NCI-H2227 (cell line): Measurements from ENCODE around the gene FOXP1.

Experiments used
- DNase-seq: peaks from one replicate; lab custom pipeline; 2025; ENCODE audit not compliant: unreplicated experiment; lab: John Stamatoyannopoulos, UW

The FOXP1 gene

DNA sequence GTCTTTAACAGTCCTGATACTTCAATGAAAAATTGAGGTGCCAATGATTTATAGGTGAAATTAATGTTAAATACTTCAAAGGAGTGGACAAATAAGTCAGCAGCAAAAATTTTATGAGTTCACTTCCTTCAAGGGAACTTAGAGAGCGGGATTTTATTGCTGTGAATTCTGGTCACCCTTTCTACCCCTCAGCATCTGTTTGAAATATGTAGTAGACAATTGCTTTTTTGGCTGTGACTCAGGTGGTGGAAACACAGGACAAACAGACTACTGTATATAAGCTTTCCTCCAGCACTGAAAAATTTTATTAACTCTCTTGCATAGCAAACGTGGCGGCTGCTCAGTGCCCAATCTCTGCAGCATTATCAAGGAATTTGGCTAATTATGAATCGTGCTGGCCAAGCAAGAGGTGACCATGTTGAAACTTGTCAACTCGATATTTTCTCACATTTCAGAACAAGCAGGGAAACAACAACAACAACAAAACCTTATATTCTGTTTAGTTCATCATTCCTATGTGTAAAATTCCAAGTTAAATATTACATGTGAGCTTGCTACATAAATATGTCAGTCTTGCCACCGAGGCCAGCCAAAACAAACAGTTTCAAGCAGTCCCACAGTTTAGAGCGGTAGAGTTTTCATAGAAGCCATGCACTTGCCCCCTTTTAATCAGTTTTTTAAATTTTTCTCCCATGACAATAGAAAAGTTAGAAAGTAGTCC, 420.2 kb downstream of the FOXP1 start:
- no peak for DNase-seq

DNA sequence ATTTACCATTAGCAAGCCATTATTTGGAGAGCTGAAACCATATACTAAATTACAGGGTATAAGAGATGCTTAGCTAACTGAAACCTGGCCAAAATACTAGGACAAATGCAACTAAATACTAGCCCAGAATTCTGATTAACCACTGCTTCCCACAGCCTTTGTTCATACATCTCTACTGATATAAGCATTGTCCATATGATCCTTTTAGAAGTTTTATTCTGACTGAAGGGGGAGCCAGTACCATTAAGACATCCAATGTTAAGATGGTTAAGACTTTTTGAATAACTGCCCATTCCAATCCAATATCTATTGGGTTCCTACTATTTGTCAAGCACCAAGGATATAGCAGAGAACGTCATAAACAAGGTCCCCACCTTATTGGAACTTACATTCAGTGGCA, 421.3 kb downstream of the FOXP1 start:
- no peak for DNase-seq

DNA sequence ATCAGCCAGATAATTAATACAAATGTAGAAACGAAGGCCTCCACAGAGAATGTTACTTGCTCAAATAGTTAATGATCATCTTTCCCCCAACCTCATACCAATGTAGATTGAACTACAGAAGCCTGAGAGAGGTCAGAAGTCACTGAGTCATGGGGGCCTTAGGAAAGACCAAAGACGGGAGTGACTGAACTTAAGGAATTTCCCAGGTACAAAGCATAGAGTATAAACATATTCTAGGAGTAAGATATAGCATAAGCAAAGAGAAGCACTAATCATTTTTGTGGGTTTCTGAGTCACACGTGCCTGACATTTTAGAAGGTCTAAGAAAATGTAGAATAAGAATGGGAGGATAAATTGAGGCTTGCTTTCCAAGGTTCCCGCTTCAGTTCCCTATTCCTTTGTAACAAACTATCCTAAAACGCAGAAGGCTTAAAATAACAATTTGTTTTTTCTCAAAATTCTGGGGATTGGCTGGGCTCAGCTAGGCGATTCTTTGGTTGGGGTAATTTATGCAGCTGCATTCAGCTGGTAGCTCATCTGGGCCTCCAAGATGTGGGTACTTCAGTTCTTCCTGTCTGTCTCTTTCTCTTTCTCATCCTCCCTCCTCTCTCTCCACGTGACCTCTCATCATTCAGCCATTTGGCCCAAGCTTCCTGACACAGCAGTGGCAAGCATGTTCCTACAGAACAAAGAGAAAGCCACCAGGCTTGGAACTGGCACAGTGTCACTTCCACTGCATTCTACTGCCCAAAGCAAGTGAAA, 422.6 kb downstream of the FOXP1 start:
- no peak for DNase-seq

DNA sequence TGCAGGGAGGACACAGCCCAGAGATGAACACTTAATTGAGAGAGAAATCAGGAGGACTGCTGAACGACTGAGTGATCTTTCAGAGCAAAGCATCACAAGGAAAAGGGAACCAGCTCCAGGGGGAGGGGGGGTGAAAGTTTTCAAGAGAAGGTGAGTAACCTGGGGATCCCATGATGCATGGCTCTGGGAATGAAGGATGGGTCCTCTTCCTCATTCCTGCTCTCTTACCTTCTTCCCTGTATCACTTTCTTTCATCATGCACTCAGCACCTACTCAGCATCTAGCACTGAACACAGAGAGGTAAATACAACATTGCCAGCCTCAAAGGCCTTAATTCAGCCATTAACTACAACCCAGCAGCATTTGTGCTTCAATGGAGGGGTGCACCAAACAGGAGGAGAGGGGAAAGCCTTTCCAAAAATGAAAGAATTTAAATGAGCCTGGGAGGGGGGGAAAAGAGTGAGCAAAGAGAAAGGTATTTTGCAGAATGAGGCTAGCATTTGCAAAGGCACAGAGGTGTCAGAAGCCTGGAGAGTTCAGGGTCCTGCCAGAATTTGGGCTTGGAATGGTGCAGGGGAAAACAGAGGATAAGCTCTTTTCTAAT, 427.4 kb downstream of the FOXP1 start:
- DNase-seq: no peak

DNA sequence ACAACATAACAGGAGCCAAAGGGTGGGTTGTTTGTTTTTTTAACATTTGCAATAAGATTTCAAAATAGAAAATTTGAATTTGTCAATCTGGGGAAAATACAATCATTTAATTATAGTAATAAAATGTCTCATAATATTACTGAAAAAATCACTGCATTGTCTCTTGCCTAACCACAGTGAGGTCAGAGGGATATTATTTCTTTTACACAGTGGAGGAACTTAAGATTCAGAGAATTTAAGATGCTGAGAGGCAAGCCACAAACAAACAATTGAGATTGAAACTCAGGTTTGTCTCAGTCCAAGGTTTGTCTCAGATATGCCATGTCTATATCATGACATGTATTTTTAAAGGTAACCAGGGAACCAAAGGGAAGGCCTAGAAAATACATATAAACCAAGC, 428.7 kb downstream of the FOXP1 start:
- no peak for DNase-seq

DNA sequence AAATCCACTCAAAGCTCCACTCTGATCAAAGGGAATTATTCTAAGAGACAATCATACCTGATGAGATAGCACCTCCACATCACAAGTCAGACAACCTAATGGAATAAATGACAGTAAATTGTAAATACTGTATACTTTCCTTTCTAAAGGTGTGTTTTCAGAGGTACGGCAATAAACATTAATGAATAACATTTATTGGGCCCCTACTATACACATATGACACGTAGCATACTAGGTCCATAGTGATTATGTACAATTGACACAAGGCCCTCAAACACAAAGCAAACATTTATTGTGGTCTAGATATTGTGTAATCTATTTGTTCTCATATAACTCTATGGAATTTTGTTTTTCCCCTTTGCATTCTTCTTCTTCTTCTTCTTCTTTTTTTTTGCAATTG, 429.8 kb downstream of the FOXP1 start:
- no peak for DNase-seq

DNA sequence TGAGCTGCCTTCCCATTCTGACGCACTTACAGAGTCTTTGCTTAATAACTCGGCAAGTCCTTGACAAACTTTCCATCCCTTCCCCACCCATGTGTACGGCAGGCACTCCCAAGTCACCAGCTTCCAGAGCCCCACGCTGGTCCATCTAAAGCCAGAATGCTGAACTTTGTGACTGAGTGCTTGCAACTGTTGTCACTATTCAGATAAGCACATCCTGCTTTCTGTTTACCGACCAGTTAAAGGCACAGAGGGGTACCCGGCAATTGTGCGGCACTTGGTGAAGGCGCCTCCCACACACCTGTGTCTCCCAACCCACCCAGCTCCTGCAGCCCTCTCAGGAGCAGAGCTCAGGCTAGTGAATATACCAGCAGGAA, 430.6 kb downstream of the FOXP1 start:
- no peak for DNase-seq

DNA sequence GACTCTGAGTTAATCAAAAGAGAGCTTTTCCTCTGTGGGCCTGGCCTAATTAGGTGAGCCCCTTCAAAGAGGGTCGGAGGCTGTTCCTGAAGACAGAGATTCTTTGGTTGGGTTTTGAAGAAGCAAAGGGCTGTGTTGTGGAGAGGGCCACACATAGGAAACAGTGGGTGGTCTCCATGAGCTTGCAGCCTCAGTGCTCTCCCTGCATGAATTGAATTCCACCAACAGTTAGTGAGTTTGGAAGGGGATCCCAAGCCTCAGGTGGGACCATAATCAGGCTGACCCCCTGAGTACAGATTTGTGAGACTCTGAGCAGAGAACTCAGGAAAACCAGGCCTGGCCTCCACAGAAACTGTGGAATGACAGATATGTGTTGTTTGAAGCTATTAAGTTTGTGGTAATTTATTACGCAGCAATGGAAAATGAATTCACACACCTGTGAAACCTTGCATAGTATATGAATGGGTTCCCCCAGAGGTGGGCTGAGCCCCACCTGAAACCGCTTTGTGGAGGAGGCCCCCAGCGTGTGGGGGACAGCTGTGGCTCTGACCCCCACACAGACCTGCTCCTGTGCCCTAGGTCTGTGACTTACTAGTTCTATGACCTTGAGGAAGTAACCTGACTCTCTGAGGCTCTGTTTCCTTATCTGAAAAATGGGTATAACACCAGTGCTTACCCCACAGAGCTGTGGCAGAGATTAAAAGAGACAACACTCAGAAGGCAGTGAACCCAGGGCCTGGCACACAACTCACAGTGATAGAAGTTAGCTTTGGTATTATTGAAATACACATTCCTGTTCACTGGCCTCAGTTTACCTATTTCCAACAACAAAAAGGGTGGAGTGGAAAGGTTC, 431.3 kb downstream of the FOXP1 start:
- no peak for DNase-seq

DNA sequence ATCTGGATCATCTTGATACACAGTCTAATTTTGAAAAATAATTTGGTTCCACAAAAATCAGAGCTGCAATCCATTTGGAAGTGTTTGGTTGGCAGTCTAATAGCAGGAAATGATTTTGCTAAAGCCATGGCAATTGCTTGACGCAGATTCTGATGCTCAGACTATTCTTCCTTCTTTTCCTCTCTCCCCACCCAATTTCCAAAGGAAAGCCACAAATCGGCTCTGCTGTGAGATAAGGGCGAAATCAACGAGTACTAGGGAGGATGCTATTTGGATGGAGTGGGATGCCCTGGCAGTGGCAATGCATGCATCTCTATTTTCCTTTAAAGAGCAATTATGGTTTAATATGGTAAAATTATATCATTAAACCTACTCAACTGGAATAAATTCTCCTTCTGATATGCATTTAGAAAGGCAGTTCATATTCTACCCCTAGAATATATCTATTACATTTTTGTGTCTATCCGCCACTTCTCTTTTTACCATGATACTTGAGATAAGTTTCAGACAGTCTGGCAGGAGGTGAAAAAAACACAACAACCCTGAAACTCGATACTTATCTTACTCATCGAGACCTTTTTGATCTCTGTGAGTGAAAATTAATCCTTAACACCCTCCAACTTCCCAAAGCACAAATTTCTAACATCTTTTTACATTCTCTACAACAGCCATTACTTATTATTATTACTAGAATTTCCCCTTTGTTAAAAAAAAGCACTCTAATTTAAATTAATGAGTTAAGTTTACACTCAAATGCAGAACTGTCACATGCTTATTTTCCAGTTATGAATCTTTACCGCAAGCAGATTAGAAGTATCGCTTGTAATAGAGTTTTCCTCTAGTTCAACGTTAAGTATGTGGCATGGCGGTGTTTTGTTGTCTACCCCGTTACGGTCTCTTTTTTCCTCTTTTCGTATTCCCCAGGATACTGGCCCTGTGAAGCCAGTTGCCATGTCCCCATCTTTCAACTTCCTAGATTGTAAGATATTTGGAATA, 433.3 kb downstream of the FOXP1 start:
- DNase-seq: no peak

DNA sequence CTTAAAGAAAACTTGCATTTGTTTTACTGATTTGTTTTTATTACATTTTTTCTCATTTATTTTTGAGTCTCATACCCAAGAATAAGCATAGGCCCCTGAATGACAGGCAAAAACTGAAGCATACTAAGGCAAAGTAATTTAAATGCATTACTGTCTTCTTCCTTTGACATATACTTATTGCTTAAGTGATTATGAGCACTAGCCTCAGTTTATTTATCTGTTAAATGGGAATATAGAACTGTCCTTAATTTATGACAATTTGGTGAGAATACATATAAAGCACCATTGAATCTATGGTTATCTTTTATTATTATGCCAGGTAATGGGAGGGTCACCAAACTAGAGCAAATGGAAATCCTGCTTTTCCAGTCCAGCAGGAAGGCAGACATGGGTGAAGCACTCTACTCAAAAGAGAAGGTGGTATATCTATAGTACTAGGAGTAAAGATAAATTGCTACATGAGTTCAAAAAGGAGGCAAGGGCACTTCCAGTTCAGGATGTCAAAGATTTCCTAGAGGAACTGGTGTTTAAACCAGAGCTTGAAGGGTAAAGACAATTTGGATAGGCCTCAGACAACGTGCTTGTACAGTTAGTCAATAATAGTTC, 435.0 kb downstream of the FOXP1 start:
- no peak for DNase-seq

DNA sequence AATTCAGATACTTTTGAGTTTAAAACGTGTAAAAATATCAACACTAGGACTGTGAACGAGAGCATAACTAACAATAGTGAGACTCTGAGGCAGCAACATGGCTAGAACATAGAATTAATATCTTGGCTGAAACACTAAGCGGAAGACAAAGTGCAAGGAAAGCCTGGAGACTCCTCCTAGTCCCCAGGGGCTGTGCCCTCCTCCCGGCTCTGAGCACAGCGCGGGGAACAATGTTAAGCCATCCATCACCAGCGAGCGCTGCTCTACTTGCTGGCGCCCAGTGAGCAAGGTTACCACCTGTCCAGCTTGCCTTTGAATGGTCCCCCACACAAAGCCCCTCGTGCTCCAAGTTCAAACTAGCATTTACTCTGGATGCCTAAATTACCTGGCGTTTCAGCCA, 436.9 kb downstream of the FOXP1 start:
- DNase-seq: no peak

DNA sequence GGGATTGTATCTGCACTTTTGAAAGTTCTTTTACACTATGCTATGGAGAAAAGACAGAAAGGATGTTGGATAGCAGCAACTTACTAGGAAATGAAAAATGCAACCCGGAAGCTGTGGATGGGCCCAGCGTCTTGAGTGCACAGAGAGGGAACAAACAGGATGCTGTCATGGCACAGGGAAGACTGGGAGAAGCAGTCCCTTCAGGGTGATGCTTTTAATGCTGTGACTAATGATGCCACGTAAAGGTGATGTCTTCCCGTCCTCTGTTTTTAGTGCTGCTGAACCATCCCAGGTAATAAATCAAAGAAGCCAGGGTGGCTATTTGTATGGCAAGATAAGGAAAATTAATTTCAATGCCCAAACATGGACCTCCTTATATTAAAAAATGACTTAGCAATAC, 437.6 kb downstream of the FOXP1 start:
- no peak for DNase-seq

DNA sequence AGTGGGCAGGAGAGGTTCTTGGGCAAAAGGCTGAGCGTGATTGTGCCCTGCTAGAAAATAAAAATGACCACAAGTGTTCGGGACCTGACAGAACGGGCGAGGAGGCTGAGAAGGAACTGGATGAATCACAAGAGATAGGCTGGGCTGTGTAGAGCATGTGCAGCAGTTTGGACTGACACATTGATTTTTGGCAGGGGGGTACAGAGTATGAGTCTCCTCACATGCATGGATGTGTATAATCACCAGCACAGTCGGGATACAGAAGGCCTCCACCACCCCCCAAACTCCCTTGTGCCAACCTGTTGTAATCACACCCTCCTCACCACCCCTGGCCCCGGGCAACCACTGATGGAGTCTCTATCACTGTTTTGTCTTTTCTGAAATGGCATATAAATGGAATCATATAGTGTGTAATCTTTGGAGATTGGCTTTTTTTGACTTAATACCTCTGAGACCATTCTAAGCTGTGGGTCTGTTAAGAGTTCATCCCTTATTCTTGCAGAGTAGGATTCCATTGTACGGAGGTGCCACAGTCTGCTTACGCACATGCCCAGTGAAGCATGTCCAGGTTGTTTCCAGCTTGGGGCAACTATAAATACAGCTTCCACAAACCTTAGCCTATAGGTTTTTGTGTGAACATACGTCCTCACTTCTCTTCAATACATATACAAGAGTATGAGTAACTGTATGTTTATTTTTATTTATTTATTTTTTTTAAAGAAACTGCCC, 438.8 kb downstream of the FOXP1 start:
- no peak for DNase-seq

DNA sequence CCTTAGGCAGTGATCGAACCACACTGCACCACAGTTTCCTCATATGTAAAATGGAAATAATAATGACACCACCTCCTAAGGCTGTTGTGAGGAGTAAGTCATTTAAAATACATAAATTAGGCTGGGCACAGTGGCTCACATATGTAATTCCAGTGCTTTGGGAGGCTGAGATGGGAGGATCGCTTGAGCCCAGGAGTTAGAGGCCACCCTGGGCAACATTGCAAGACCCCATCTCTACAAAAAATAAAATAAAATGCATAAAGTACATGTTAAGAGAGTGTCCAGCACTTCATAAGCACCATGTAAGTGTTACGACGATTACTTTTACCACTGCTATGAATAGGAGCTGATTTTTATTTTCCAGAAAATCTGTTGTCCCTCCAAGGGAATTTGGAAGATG, 440.0 kb downstream of the FOXP1 start:
- no peak for DNase-seq

DNA sequence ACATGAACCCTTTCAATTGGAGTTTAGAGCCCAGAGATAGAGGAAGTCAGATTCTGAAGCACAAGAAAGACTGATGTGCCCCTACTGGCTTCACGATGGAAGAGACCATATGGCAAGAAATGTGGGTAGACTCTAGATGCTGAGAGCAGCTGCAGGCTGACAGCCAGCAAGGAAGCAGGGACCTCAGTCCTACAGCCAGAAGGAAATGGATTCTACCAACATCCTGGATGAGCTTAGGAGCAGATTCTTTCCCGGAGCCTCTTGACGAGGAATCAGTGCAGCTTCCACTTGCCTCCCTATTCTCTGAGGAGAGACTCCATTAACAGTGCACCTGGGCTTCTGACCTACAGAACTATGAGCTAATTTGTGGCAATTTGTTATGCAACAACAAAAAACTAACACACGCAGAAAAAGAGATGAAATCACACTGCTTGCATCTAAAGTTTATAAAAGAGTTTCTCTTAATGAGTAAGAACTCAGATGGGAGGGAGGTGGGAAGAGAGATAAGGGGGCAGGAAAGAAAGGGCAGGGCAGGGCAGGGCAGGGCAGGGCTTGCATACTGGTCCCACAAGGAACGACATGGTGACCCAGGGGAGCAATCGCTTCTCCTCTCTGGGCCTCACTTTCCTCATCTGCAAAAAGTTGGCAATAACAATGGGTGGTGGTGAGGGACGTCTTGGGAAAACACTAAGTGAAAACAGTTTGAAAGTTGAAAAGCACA, 440.9 kb downstream of the FOXP1 start:
- no peak for DNase-seq

DNA sequence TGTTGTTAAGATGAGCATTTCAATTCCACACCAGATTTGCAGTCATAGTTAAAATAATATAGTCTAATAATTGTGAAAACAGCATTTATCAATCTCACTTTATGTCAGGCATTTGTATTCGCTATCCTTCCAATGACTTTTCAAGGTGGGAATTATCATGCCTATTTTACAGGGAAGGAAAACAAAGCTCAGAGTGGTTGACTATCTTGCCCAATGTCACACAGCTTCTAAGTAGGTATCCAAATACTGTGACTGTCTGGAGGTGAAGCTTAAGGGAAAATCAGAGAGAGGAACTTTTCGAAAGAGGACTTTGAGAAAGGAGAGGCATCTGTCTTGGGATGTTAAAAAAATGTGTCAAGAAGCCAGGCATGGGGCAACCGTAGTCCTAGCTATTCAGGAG, 443.1 kb downstream of the FOXP1 start:
- no peak for DNase-seq

DNA sequence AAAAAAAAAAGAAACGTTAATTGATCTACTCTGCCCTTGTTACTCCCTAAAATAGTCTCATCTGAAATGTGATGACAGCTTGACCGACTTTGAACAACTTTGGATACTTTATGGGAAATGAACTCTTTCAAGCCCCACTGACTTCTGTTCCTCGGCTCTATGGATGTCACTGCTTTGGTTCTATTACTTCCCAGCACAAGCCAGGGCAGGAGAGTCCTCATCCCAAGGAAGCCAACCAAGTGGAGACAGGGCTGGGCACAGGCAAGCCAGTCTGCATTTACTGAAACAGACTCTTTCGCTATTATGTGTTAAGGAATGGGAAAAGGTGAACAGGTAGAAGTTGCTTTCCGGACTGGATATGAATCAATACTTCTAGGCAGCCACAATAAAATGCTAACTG, 444.0 kb downstream of the FOXP1 start:
- DNase-seq: no peak

DNA sequence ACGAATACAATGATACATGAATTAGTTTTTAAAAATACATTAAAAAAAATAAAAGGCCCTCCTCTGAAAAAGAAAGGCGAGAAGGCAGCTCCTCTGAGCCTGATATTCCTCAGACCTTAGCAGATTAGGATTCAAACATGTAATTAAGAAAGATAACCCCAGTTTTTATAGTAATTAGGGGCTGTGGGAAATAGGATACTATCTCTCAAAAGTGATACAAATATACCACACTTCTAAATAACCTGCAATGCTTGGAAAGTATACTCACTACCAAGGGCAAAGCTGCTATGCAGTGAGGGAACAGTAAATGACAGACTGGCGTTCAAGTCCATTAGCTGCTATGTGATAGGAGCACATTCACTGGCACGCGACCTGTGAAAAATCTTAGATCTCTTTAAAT, 445.1 kb downstream of the FOXP1 start:
- DNase-seq: no peak

DNA sequence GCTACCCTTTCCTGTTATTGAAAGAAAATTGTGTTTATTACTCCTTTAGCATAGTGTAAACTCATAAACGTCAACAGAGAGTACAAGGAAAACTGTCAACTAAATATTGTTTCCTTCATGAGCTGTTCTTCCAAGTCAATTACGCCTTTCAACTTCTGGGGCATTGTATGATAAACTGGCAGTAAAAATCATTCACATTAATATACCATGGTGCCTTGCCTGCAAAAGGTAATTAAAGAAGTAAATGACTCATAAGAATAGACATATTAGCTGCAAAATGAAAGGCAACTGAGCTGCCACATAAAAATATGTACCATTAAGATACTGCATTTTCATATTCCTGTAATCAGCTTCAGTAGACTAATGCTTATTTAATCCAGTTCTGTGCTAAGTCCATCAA, 447.3 kb downstream of the FOXP1 start:
- DNase-seq: no peak
